Upper lobe of left lung (tissue), 4 donors: ENCODE data around the gene SLC25A45.

Experiments used
- CTCF ChIP-seq, 6 experiments: fragments of 450-650 bp in 4 of 6; fragments of 200-600 bp in 2 of 6; sonication (generic) in 2 of 6; IDR thresholded peaks; one replicate each; pipeline ENCODE4 v1.5.1; 2016 to 2019; ENCODE audit warnings: antibody characterized with exemption in 6 of 6
- EP300 ChIP-seq, 4 donors: sonication (generic); formaldehyde crosslinking; IDR thresholded peaks; one replicate each; pipeline ENCODE4 v1.5.1; 2017; ENCODE audit warnings: antibody characterized with exemption in 4 of 4, control low read depth in 2 of 4
- POLR2AphosphoS5 ChIP-seq, 2 donors: sonication (generic); formaldehyde crosslinking; IDR thresholded peaks; one replicate each; pipeline ENCODE4 v1.5.1; 2017; ENCODE audit warnings: antibody characterized with exemption in 2 of 2

- TF ChIP-seq CTCF (IDR thresholded peaks at IDR 0.05) (no peak), POLR2AphosphoS5 (IDR thresholded peaks at IDR 0.05) (no peak), EP300 (IDR thresholded peaks at IDR 0.05) (no peak)
Measured at GRCh38 chr11:65399845-65400244, 17.4 kb upstream of the SLC25A45 start.
